ENCODE results near the gene ZBTB7C.

DNA sequence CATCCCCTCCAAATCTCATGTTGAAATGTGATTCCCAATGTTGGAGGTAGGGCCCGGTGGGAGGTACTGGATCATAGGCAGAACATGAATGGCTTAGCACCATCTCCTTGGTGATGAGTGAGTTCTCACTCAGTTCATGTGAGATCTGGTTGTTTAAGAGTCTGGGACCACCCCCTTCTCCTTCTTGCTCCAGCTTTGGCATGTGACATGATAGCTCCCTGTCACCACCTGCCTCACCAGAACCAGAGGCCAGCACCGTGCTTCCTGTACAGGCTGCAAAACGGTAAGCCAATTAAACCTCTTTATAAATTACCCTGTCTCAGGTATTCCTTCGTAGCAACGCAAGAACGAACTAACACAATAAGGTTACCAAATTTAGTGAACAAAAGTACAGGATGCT, 95.4 kb downstream of the ZBTB7C start:
- TF ChIP-seq FOXK2 (conservative IDR thresholded peaks at IDR 0.05 in 1 of 2, IDR thresholded peaks at IDR 0.05 in 1 of 2; ENCODE audit: low read depth in 2 of 2): no peak
- TF ChIP-seq ESRRA (IDR thresholded peaks at IDR 0.05; ENCODE audit: borderline replicate concordance, low read depth): no peak
- no peak for TF ChIP-seq RAD21 (CRISPR knock-in tag; conservative IDR thresholded peaks at IDR 0.05 in 1 of 2, IDR thresholded peaks at IDR 0.05 in 1 of 2)
- no peak for TF ChIP-seq ARID2 (IDR thresholded peaks at IDR 0.05)

Measured in K562 (cell line).